HEK293 (cell line): ENCODE results near the gene RNU6-7.

Experiments used
- CTCF ChIA-PET: fragments of 350-600 bp; formaldehyde crosslinking; extraction: SDS; loops from one replicate; lab custom pipeline; 2021; ENCODE audit warnings: antibody characterized with exemption; lab: Yijun Ruan, JAX
- POLR2A ChIA-PET: fragments of 300-600 bp; formaldehyde crosslinking; extraction: SDS; loops from one replicate; lab custom pipeline; 2020; ENCODE audit warnings: antibody characterized with exemption, inconsistent platforms; lab: Yijun Ruan, JAX
- H3K27ac ChIP-seq: fragments of 200-500 bp; sonication (Bioruptor generic); 2 replicates; pipeline ENCODE4 v1.5.1; 2014; ENCODE audit warnings: low read depth, low read length, control low read depth, inconsistent platforms; ENCODE audit errors: extremely low read depth
- H3K36me3 ChIP-seq, 2 experiments: fragments of 200-500 bp in 1 of 2; sonication (Bioruptor generic) in 1 of 2; 1 replicate in 1 of 2; 2 replicates in 1 of 2; pipeline ENCODE4 v1.5.1; 2014 to 2017; ENCODE audit warnings: inconsistent platforms in 2 of 2, low read length in 2 of 2; ENCODE audit not compliant: control insufficient read depth in 2 of 2, insufficient read depth in 1 of 2
- H3K4me1 ChIP-seq: fragments of 200-500 bp; sonication (Bioruptor generic); 2 replicates; pipeline ENCODE4 v1.5.1; 2014; ENCODE audit warnings: mild to moderate bottlenecking, low read length, inconsistent platforms; ENCODE audit not compliant: control insufficient read depth, insufficient read depth
- H3K4me3 ChIP-seq: 2 replicates; pipeline ENCODE4 v1.5.1; 2011; ENCODE audit warnings: low read depth, mild to moderate bottlenecking, control low read depth, low read length, moderate library complexity
- H3K9me3 ChIP-seq: fragments of 200-500 bp; sonication (Bioruptor generic); 2 replicates; pipeline ENCODE4 v1.5.1; 2014; ENCODE audit warnings: low read depth, low read length, inconsistent platforms; ENCODE audit not compliant: control insufficient read depth, insufficient read depth
- EGR2 ChIP-seq: fragments of 450-650 bp; formaldehyde crosslinking; IDR thresholded peaks from 2 replicates; pipeline ENCODE4 v1.5.1; 2016; ENCODE audit warnings: low read depth, missing biosample characterization, missing genetic modification characterization
- OVOL3 ChIP-seq: fragments of 450-650 bp; formaldehyde crosslinking; IDR thresholded peaks from 2 replicates; pipeline ENCODE4 v1.5.1; 2016; ENCODE audit warnings: missing biosample characterization, missing genetic modification characterization
- PRDM4 ChIP-seq: fragments of 450-650 bp; formaldehyde crosslinking; IDR thresholded peaks from 2 replicates; pipeline ENCODE4 v1.5.1; 2017; ENCODE audit warnings: missing biosample characterization, missing genetic modification characterization
- ZNF184 ChIP-seq: fragments of 450-650 bp; IDR thresholded peaks from 2 replicates; pipeline ENCODE4 v1.5.1; 2018; ENCODE audit warnings: missing biosample characterization, mild to moderate bottlenecking, missing genetic modification characterization
- ZNF510 ChIP-seq: fragments of 450-650 bp; formaldehyde crosslinking; IDR thresholded peaks from 2 replicates; pipeline ENCODE4 v1.5.1; 2018; ENCODE audit warnings: mild to moderate bottlenecking, missing genetic modification characterization, missing biosample characterization; ENCODE audit not compliant: insufficient replicate concordance
- ZSCAN23 ChIP-seq: fragments of 450-650 bp; formaldehyde crosslinking; IDR thresholded peaks from 2 replicates; pipeline ENCODE4 v1.5.1; 2016; ENCODE audit warnings: missing biosample characterization, missing genetic modification characterization
- TF ChIP-seq, protein P1 (sequence below): fragments of 450-650 bp; formaldehyde crosslinking; optimal IDR thresholded peaks from 2 replicates; pipeline ENCODE3; 2016; ENCODE audit warnings: missing biosample characterization, mild to moderate bottlenecking, missing genetic modification characterization
- TF ChIP-seq, protein P2 (sequence below): fragments of 450-650 bp; formaldehyde crosslinking; IDR thresholded peaks from 2 replicates; pipeline ENCODE4 v1.5.1; 2016; ENCODE audit warnings: missing biosample characterization, missing genetic modification characterization

The RNU6-7 gene

GRCh38 chr14:32250681-32251080 lies 48.8 kb downstream of the RNU6-7 start:
- H3K27ac ChIP-seq = no peak overlapping the region
- CTCF ChIA-PET = interaction anchor here (0.7 to 5.6 kb wide), 12 partner anchors 19 to 740 kb away, joined by 3 to 38 read pairs (median 4); no protein-coding TSS in a partner anchor
- POLR2A ChIA-PET = no interaction called here

GRCh38 chr14:32251530-32251929 lies 49.7 kb downstream of the RNU6-7 start:
- CTCF ChIA-PET = interaction anchor here (0.5 to 5.6 kb wide), 18 partner anchors 11 to 776 kb away, joined by 3 to 38 read pairs (median 4); no protein-coding TSS in a partner anchor

More at GRCh38 chr14:32250681-32251080, 48.8 kb downstream of the RNU6-7 start:
- Histone ChIP-seq H3K9me3 (no peaks in the 10 kb centered on the region), H3K4me3 (no peak overlapping the region), H3K36me3 (no peaks in the 10 kb centered on the region), H3K4me1 (no peaks in the 10 kb centered on the region)
- TF ChIP-seq EGR2 (tag by site-specific recombination) (peak; percentile 14; the same call in 1 of the 2 replicates), ZNF184 (tag by site-specific recombination) (no peak)

More at GRCh38 chr14:32251530-32251929, 49.7 kb downstream of the RNU6-7 start:
- no peaks in the 10 kb centered on the region for H3K4me1 ChIP-seq
- no peak overlapping the region for H3K27ac ChIP-seq
- no peak for TF ChIP-seq PRDM4
- no peak for TF ChIP-seq ZNF510
- no peak for TF ChIP-seq ZSCAN23 (tag by site-specific recombination)
- TF ChIP-seq, protein P1, sequence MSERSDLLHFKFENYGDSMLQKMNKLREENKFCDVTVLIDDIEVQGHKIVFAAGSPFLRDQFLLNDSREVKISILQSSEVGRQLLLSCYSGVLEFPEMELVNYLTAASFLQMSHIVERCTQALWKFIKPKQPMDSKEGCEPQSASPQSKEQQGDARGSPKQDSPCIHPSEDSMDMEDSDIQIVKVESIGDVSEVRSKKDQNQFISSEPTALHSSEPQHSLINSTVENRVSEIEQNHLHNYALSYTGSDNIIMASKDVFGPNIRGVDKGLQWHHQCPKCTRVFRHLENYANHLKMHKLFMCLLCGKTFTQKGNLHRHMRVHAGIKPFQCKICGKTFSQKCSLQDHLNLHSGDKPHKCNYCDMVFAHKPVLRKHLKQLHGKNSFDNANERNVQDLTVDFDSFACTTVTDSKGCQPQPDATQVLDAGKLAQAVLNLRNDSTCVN (tag by site-specific recombination) = no peak
- TF ChIP-seq OVOL3 (tag by site-specific recombination) = no peak
- TF ChIP-seq, protein P2, sequence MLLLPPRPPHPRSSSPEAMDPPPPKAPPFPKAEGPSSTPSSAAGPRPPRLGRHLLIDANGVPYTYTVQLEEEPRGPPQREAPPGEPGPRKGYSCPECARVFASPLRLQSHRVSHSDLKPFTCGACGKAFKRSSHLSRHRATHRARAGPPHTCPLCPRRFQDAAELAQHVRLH (tag by site-specific recombination) = no peak
- H3K9me3 ChIP-seq = no peaks in the 10 kb centered on the region
- H3K4me3 ChIP-seq = no peak overlapping the region
- no peaks in the 10 kb centered on the region for H3K36me3 ChIP-seq
- POLR2A ChIA-PET = interaction anchor here (0.8 kb wide), 1 partner anchor 175 kb away, joined by 3 read pairs; no protein-coding TSS in a partner anchor
